GM12891 (cell line): ENCODE data around the gene FAM161A.
"Not testable (repeated sequence)": the region's sequence is repeated elsewhere in the genome, so short reads cannot be mapped to it uniquely, and the experiment has no call there.

Experiments
- DNase-seq: peaks from one replicate; pipeline ENCODE4 v3.0.0; 2011; ENCODE audit warnings: low spot score; ENCODE audit not compliant: insufficient read length
- FAIRE-seq: peaks from 2 replicates; lab custom pipeline; 2011; peaks lifted over from hg19 to GRCh38; lab: Jason Lieb, UNC
- PAX5 ChIP-seq: IDR thresholded peaks from 2 replicates; pipeline ENCODE4 v1.6.1; 2011; ENCODE audit warnings: low read length, moderate library complexity, mild to moderate bottlenecking; ENCODE audit not compliant: insufficient read depth, severe bottlenecking
- POLR2A ChIP-seq: IDR thresholded peaks from 2 replicates; pipeline ENCODE4 v1.6.1; 2011; ENCODE audit warnings: low read depth, low read length, control low read depth
- POLR2AphosphoS5 ChIP-seq: IDR thresholded peaks from 2 replicates; pipeline ENCODE4 v1.6.1; 2011; ENCODE audit warnings: low read depth, low read length, control low read depth
- POU2F2 ChIP-seq: IDR thresholded peaks from 2 replicates; pipeline ENCODE4 v1.6.1; 2011; ENCODE audit warnings: low read depth, mild to moderate bottlenecking, control low read depth, low read length, moderate library complexity
- SPI1 ChIP-seq: IDR thresholded peaks from 2 replicates; pipeline ENCODE4 v1.6.1; 2011; ENCODE audit warnings: low read depth, low read length, control low read depth
- TAF1 ChIP-seq: IDR thresholded peaks from 2 replicates; pipeline ENCODE4 v1.6.1; 2011; ENCODE audit warnings: low read depth, low read length, control low read depth

The FAM161A gene

GRCh38 chr2:61845320-61845719 lies 8.5 kb downstream of the FAM161A start:
- FAIRE-seq (no peak), DNase-seq (no peak)
- TF ChIP-seq POLR2AphosphoS5, result no peak
- TF ChIP-seq POU2F2, result no peak
- TF ChIP-seq PAX5, result no peak
- no peak for TF ChIP-seq SPI1
- no peak for TF ChIP-seq TAF1
- no peak for TF ChIP-seq POLR2A

- DNase-seq (no peak), FAIRE-seq (no peak)
- TF ChIP-seq POLR2AphosphoS5 (no peak), PAX5 (no peak), SPI1 (no peak), POLR2A (no peak)
Measured at GRCh38 chr2:61841286-61841685, 12.6 kb downstream of the FAM161A start.

GRCh38 chr2:61834893-61835292 lies 19.0 kb downstream of the FAM161A start:
- DNase-seq, result no peak
- TF ChIP-seq PAX5, result no peak
- FAIRE-seq, result no peak

GRCh38 chr2:61833971-61834370 lies 19.9 kb downstream of the FAM161A start:
- no peak for TF ChIP-seq SPI1
- no peak for TF ChIP-seq PAX5
- no peak for TF ChIP-seq POLR2AphosphoS5
- no peak for TF ChIP-seq TAF1
- TF ChIP-seq POU2F2, result no peak
- TF ChIP-seq POLR2A, result no peak
- FAIRE-seq (no peak), DNase-seq (no peak)

- TF ChIP-seq TAF1 (no peak), POU2F2 (no peak), POLR2A (no peak), POLR2AphosphoS5 (no peak), PAX5 (no peak), SPI1 (no peak)
- FAIRE-seq (no peak), DNase-seq (no peak)
Measured at GRCh38 chr2:61832183-61832841, 21.5 kb downstream of the FAM161A start.

GRCh38 chr2:61822255-61822654 lies 31.6 kb downstream of the FAM161A start:
- TF ChIP-seq PAX5 (no peak), POLR2AphosphoS5 (no peak), POU2F2 (no peak), TAF1 (no peak), POLR2A (no peak), SPI1 (no peak)
- FAIRE-seq, result no peak

GRCh38 chr2:61816480-61817355 lies 37.1 kb downstream of the FAM161A start:
- TF ChIP-seq POLR2AphosphoS5 (no peak), POU2F2 (no peak), SPI1 (no peak), PAX5 (no peak), TAF1 (no peak), POLR2A (no peak)
- FAIRE-seq, result no peak
- DNase-seq, result no peak

More at GRCh38 chr2:61822255-61822654, 31.6 kb downstream of the FAM161A start:
- no peak for DNase-seq

- FAIRE-seq, result no peak
- DNase-seq, result no peak
- TF ChIP-seq SPI1 (no peak), PAX5 (no peak), POLR2AphosphoS5 (no peak), POU2F2 (no peak), TAF1 (no peak), POLR2A (no peak)
Measured at GRCh38 chr2:61814539-61815160, 39.2 kb downstream of the FAM161A start.

- DNase-seq, FAIRE-seq: not testable (repeated sequence)
Measured at GRCh38 chr2:61813314-61813713, 40.5 kb downstream of the FAM161A start.

- no peak for FAIRE-seq
- TF ChIP-seq POU2F2 (no peak), POLR2AphosphoS5 (no peak), SPI1 (no peak), POLR2A (no peak), TAF1 (no peak)
Measured at GRCh38 chr2:61811821-61812220, 42.0 kb downstream of the FAM161A start.

More at GRCh38 chr2:61811821-61812220, 42.0 kb downstream of the FAM161A start:
- no peak for DNase-seq
